Natural killer cell treated with Interleukin-12 subunit alpha and Interleukin-12 subunit beta and Interleukin-15 and Interleukin-18, amount 100 ng/mL, for 72 hours (primary cell): ENCODE measurements around the gene KHDC4. TPM values are rescaled to one million over a fixed set of nuclear protein-coding genes. Genes with fewer than 3 reads are reported as not detected.
"Not testable (repeated sequence)": the region's sequence is repeated elsewhere in the genome, so short reads cannot be mapped to it uniquely, and the experiment has no call there.

Experiments
- ATAC-seq, 2 donors: fragments of 150-1000 bp; cut with Tn5 transposase in 1 of 2; sonication (Bioruptor Pico), chemical (Tn5 transposase) in 1 of 2; 2 replicates each; pipeline ENCODE4 v1.10.0; 2021
- DNase-seq: peaks from one replicate; pipeline ENCODE4 v3.0.0; 2022; ENCODE audit warnings: low spot score
- H3K27ac Mint-ChIP-seq, 2 donors: 1 replicate in 1 of 2; 2 replicates in 1 of 2; pipeline ENCODE4 v1.8.0; 2022; ENCODE audit warnings: mixed read lengths in 2 of 2, mild to moderate bottlenecking in 1 of 2, moderate library complexity in 1 of 2
- H3K27me3 Mint-ChIP-seq, 2 donors: 1 replicate in 1 of 2; 2 replicates in 1 of 2; pipeline ENCODE4 v1.8.0; 2022; ENCODE audit warnings: mixed read lengths in 2 of 2
- H3K36me3 Mint-ChIP-seq: one replicate; pipeline ENCODE4 v1.8.0; 2022; ENCODE audit warnings: mixed read lengths
- H3K4me1 Mint-ChIP-seq, 2 donors: 1 replicate in 1 of 2; 2 replicates in 1 of 2; pipeline ENCODE4 v1.8.0; 2022; ENCODE audit warnings: low read depth in 2 of 2, mixed read lengths in 2 of 2, mild to moderate bottlenecking in 1 of 2
- H3K4me3 Mint-ChIP-seq: one replicate; pipeline ENCODE4 v1.8.0; 2022; ENCODE audit warnings: mixed read lengths
- H3K9me3 Mint-ChIP-seq: 2 replicates; pipeline ENCODE4 v1.8.0; 2022; ENCODE audit warnings: mixed read lengths
- total RNA-seq, 2 donors: library from RNA; stranded (reverse); gene quantifications; one replicate each; pipeline ENCODE4 v1.2.3, GENCODE V29; 2022

Gene KHDC4
- total RNA-seq, 2 donors from 2014 or later: 47.6 to 96.0 TPM

GRCh38 chr1:155941845-155942531 lies 7.8 kb upstream of the KHDC4 start:
- DNase-seq (no peak), ATAC-seq (no peak)
- H3K27me3 Mint-ChIP-seq: no peaks in the 10 kb centered on the region
- H3K4me3 Mint-ChIP-seq: no peak overlapping the region
- no peaks in the 10 kb centered on the region for H3K9me3 Mint-ChIP-seq
- peak overlapping the region; percentile 74 to 82 for H3K27ac Mint-ChIP-seq
- H3K4me1 Mint-ChIP-seq: peaks cover 34 to 47% of the 10 kb centered on the region in 2 donors
- peaks cover 11% of the 10 kb centered on the region for H3K36me3 Mint-ChIP-seq

DNA sequence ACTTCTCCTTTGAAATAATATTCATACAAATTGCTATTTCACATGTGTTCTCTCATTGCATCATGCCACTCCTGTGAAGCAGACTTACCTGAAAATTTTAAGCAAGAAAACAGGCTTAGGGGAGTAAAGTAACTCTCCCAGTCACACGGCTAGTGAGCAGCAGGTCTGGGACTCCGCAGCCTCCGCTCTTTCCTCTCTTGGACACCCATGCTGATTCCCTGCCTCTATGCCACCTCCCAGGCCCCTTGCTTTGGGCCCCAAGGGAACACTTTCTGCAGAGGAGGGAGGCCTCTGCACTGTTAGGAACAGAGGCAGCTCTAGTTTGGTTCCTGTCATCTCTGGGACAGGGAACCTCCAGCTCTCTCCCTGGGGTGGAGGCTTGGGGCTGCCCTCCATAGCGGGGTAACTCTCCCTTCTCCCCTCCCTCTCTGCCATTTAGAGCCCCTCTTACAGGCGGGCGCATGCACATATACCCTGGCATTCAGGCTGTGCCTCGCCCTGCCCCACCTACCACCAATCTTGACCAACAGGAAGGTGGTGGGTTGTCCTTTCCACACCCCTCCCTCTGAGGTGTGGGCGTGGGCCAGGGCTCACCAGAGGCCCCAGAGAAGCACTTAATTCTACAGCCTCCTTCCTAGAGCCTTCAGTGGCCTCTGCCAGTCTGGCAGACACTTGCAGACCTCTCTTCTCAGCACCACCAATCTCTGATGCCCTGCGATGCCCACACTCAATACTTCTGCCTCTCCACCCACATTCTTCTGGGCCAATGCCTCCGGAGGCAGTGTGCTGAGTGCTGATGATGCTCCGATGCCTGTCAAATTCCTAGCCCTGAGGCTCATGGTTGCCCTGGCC lies 7.0 kb upstream of the KHDC4 start, which contains the start of gene RXFP4:
TSS of gene RXFP4 (plus strand) at position 646 of the 852 bp plus-strand sequence. CDS start at position 718, 72 bp downstream.
- no peaks in the 10 kb centered on the region for H3K9me3 Mint-ChIP-seq
- H3K4me1 Mint-ChIP-seq: peaks cover 32 to 39% of the 10 kb centered on the region in 2 donors
- H3K36me3 Mint-ChIP-seq: peaks cover 3% of the 10 kb centered on the region
- H3K27me3 Mint-ChIP-seq: no peaks in the 10 kb centered on the region
- ATAC-seq (peak; percentile 11 to 26), DNase-seq (no peak)
- H3K4me3 Mint-ChIP-seq: peak within 1 kb of the TSS; percentile 42
- peak within 1 kb of the TSS; percentile 74 to 82 for H3K27ac Mint-ChIP-seq

DNA sequence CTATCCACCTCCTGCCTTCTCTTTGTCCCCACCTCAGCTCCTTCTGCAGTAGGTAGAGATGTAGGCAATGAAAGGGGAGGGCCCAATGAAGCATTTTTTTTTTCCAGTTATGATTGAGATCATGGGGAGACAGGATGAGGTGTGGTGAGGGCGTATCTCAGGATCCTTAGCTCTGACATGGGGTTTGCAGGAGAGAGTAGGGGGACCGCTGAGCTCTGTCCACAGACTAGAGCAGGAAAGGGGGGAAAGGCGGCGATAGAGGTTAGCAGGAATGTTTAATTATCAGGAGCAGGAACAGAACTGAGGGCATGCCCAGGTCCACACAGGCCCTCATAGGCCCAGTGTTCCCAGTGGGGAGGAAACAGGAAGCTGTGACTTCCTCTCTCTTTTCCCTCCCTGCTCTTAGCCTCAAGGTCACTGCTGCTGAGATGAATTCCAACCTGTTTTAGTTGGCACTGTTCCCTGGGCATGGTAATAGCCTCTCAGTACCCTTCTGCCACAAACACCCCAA lies 6.3 kb upstream of the KHDC4 start:
- H3K4me3 Mint-ChIP-seq: peak overlapping the region; percentile 42
- DNase-seq (no peak), ATAC-seq (peak in 1 of 2 donors; percentile 27)
- no peaks in the 10 kb centered on the region for H3K9me3 Mint-ChIP-seq
- peak overlapping the region; percentile 74 to 82 for H3K27ac Mint-ChIP-seq
- H3K4me1 Mint-ChIP-seq: peaks cover 28 to 35% of the 10 kb centered on the region in 2 donors
- no peaks in the 10 kb centered on the region for H3K27me3 Mint-ChIP-seq
- no peaks in the 10 kb centered on the region for H3K36me3 Mint-ChIP-seq

DNA sequence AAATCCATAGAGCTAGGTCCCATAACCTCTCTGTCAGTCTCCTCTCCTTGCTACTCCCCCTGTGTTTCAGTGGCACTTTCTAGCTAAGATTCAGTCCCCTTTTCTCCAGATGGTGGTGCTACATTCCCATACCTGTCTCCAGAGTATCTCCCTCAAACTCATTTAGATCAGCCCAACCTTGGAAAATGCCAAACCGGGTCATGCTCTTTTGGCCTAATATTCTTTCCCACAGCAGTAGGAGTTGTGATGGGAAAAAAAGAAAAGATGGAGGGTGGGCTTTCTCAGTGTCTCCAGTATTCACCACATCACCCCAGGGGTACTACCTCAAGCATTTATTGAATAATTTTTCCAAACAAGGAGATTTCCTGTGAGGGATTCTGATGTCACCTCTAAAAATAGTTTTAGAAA lies 4.0 kb upstream of the KHDC4 start:
- Mint-ChIP-seq H3K4me1 (peaks cover 21 to 27% of the 10 kb centered on the region in 2 donors), H3K36me3 (no peaks in the 10 kb centered on the region), H3K27ac (peak overlapping the region in 1 of 2 donors; percentile 4), H3K4me3 (no peak overlapping the region), H3K9me3 (no peaks in the 10 kb centered on the region), H3K27me3 (no peaks in the 10 kb centered on the region)
- DNase-seq (peak; percentile 61), ATAC-seq (no peak)

GRCh38 chr1:155934936-155935590 lies 850 bp upstream of the KHDC4 start:
- Mint-ChIP-seq H3K36me3 (peaks cover 5% of the 10 kb centered on the region), H3K27me3 (no peaks in the 10 kb centered on the region), H3K4me1 (peaks cover 16 to 17% of the 10 kb centered on the region in 2 donors), H3K9me3 (no peaks in the 10 kb centered on the region), H3K4me3 (no peak overlapping the region), H3K27ac (no peak overlapping the region)
- DNase-seq (no peak), ATAC-seq (no peak)

GRCh38 chr1:155933591-155934096 lies 569 bp downstream of the KHDC4 start:
- Mint-ChIP-seq H3K4me1 (peaks cover 25% of the 10 kb centered on the region in 2 donors), H3K36me3 (peaks cover 14% of the 10 kb centered on the region), H3K4me3 (no peak overlapping the region)

GRCh38 chr1:155932487-155932886 lies 1.7 kb downstream of the KHDC4 start:
- H3K4me1 Mint-ChIP-seq: peaks cover 21 to 25% of the 10 kb centered on the region in 2 donors
- H3K9me3 Mint-ChIP-seq: no peaks in the 10 kb centered on the region
- H3K36me3 Mint-ChIP-seq: peaks cover 14% of the 10 kb centered on the region
- H3K27ac Mint-ChIP-seq: peak overlapping the region in 1 of 2 donors; percentile 74
- H3K4me3 Mint-ChIP-seq: no peak overlapping the region
- no peaks in the 10 kb centered on the region for H3K27me3 Mint-ChIP-seq
- DNase-seq: no peak
- no peak for ATAC-seq

More at GRCh38 chr1:155933591-155934096, 569 bp downstream of the KHDC4 start:
- no peak for DNase-seq
- H3K9me3 Mint-ChIP-seq: no peaks in the 10 kb centered on the region
- no peak overlapping the region for H3K27ac Mint-ChIP-seq
- H3K27me3 Mint-ChIP-seq: no peaks in the 10 kb centered on the region
- no peak for ATAC-seq

GRCh38 chr1:155932081-155932480 lies 2.1 kb downstream of the KHDC4 start:
- Mint-ChIP-seq H3K4me3 (no peak overlapping the region), H3K27me3 (no peaks in the 10 kb centered on the region), H3K9me3 (no peaks in the 10 kb centered on the region), H3K27ac (peak overlapping the region in 1 of 2 donors; percentile 74), H3K4me1 (peaks cover 22 to 25% of the 10 kb centered on the region in 2 donors), H3K36me3 (peaks cover 15% of the 10 kb centered on the region)
- ATAC-seq (no peak), DNase-seq (no peak)

- ATAC-seq (no peak), DNase-seq (no peak)
- H3K9me3 Mint-ChIP-seq: no peaks in the 10 kb centered on the region
- peaks cover 21% of the 10 kb centered on the region for H3K36me3 Mint-ChIP-seq
- H3K27me3 Mint-ChIP-seq: no peaks in the 10 kb centered on the region
- H3K4me1 Mint-ChIP-seq: peaks cover 25% of the 10 kb centered on the region in 2 donors
- H3K27ac Mint-ChIP-seq: peak overlapping the region in 1 of 2 donors; percentile 74
- H3K4me3 Mint-ChIP-seq: no peak overlapping the region
Observed at GRCh38 chr1:155931332-155932038, 2.7 kb downstream of the KHDC4 start.

- H3K36me3 Mint-ChIP-seq: peaks cover 25% of the 10 kb centered on the region
- not testable (repeated sequence) for H3K9me3 Mint-ChIP-seq
Observed at GRCh38 chr1:155930725-155931124, 3.5 kb downstream of the KHDC4 start.

GRCh38 chr1:155929057-155929456 lies 5.2 kb downstream of the KHDC4 start:
- H3K27ac Mint-ChIP-seq: peak overlapping the region in 1 of 2 donors; percentile 61
- H3K27me3 Mint-ChIP-seq: no peaks in the 10 kb centered on the region
- peaks cover 31% of the 10 kb centered on the region for H3K36me3 Mint-ChIP-seq
- no peak overlapping the region for H3K4me3 Mint-ChIP-seq
- no peaks in the 10 kb centered on the region for H3K9me3 Mint-ChIP-seq
- peaks cover 25% of the 10 kb centered on the region in 2 donors for H3K4me1 Mint-ChIP-seq
- ATAC-seq: no peak
- no peak for DNase-seq

More at GRCh38 chr1:155930725-155931124, 3.5 kb downstream of the KHDC4 start:
- Mint-ChIP-seq H3K4me1 (peaks cover 25% of the 10 kb centered on the region in 2 donors), H3K27ac (peak overlapping the region in 1 of 2 donors; percentile 74)
- not testable (repeated sequence) for DNase-seq, H3K4me3 Mint-ChIP-seq, H3K27me3 Mint-ChIP-seq, ATAC-seq

DNA sequence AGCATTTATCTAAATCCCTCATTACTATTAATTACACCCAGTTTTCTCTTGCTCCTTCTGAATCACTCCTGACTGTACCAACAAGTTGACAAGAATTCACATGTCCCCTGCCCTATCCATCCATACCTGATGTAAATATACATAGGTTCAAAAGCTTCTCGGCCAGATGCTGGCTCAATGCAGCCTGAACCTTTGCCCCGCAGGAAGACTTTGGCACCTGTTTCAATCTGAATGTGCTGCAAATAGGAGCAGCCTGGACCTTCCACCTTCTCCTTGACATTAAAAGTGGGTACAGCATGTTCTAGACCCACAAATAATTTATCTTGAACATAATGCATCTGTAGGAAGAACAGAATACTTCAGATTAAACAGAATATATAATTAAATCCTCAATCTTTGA lies 8.7 kb downstream of the KHDC4 start:
- ATAC-seq: no peak
- H3K36me3 Mint-ChIP-seq: peaks cover 43% of the 10 kb centered on the region
- H3K4me1 Mint-ChIP-seq: peaks cover 12 to 22% of the 10 kb centered on the region in 2 donors
- H3K9me3 Mint-ChIP-seq: no peaks in the 10 kb centered on the region
- H3K27ac Mint-ChIP-seq: no peak overlapping the region
- H3K4me3 Mint-ChIP-seq: no peak overlapping the region
- DNase-seq: no peak
- H3K27me3 Mint-ChIP-seq: no peaks in the 10 kb centered on the region

DNA sequence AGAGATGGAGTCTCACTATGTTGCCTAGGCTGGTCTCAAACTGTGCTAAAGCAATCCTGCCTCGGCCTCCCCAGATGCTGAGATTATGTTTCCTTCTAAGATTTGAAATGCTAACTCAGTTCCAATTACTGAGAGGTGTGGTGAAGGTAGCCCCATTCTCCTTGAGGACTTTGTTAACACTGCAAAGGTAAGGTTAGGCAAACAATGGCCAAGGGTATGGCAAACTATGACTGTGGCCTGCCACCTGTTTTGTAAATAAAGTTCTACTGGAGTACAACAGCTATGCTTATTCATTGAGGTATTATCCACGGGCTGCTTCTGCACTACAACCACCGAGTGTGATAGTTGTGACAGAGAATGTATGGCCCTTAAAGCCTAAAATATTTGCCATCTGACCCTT lies 13.5 kb downstream of the KHDC4 start:
- Mint-ChIP-seq H3K27me3 (no peaks in the 10 kb centered on the region), H3K36me3 (peaks cover 40% of the 10 kb centered on the region), H3K9me3 (no peaks in the 10 kb centered on the region), H3K4me3 (no peak overlapping the region), H3K4me1 (peaks cover 9 to 12% of the 10 kb centered on the region in 2 donors), H3K27ac (no peak overlapping the region)
- DNase-seq (no peak), ATAC-seq (no peak)
